Measurements from ENCODE around the gene MLLT1.

The MLLT1 gene

DNA sequence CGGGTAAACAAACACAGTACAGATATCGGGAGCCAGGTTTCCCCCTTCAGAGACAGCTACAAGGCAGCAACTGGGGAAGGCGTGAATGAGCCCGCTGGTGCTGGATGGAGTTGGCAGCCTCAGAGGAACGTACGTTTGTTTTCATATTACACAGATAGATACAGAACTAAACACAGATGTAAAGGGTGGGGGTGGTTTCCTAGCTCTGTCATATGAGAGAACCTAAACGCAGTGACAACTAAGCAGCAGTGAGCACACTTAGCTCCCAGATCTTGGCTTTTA is 32.8 kb downstream of the MLLT1 start:
- TF ChIP-seq, protein P1, sequence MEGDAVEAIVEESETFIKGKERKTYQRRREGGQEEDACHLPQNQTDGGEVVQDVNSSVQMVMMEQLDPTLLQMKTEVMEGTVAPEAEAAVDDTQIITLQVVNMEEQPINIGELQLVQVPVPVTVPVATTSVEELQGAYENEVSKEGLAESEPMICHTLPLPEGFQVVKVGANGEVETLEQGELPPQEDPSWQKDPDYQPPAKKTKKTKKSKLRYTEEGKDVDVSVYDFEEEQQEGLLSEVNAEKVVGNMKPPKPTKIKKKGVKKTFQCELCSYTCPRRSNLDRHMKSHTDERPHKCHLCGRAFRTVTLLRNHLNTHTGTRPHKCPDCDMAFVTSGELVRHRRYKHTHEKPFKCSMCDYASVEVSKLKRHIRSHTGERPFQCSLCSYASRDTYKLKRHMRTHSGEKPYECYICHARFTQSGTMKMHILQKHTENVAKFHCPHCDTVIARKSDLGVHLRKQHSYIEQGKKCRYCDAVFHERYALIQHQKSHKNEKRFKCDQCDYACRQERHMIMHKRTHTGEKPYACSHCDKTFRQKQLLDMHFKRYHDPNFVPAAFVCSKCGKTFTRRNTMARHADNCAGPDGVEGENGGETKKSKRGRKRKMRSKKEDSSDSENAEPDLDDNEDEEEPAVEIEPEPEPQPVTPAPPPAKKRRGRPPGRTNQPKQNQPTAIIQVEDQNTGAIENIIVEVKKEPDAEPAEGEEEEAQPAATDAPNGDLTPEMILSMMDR (conservative IDR thresholded peaks at IDR 0.05; ENCODE audit: low read depth): no peak
- ChIA-PET CTCF (no interaction called here), POLR2A (ENCODE audit: low non-redundant PET) (no interaction called here)
- no peak for DNase-seq (ENCODE audit: low spot score)
- H3K27ac ChIP-seq: no peak overlapping the region

DNA sequence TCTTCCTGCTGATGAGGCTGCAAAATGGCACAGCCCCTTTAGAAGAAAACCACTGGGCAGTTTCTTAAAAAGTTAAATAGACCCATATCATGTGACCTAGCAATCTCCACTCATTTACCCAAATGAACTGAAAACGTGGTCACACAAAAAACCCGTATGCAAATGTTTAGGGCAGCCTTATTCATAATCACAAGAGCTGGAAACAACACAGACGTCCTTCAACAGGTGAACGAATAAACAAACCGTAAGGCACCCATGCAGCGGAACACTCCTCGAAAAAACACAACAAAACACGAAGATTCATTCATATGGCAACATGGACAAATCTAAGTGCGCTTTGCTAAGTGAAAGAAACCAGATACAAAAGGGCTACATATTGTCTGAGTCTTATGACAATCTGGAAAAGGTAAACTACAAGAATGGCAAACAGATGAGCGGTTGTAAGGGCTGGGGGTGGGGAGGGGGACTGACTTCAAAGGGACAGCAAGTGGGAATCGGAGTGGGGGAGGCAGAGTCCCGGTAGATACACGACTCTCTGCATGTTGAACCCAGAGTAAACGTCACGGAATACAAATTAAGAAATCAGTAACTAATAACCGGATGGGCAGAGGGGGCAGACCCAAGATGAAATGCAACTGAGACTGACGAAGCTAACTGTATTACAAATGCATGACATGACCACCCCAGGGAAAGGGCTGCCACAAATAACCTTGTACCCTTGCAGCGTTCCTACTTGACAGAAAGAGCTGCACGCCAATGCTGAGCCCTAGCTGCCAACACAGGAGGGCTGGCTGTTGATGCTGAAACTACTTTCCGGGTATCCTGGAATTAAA is 33.4 kb downstream of the MLLT1 start:
- POLR2A ChIA-PET (ENCODE audit: low non-redundant PET): no interaction called here
- TF ChIP-seq, protein P1 (conservative IDR thresholded peaks at IDR 0.05; ENCODE audit: low read depth): no peak
- no peak for DNase-seq (ENCODE audit: low spot score)
- H3K27ac ChIP-seq: no peak overlapping the region
- CTCF ChIA-PET: interaction anchor here (0.7 kb wide), 1 partner anchor 15 kb away, joined by 4 read pairs; no protein-coding TSS in a partner anchor

DNA sequence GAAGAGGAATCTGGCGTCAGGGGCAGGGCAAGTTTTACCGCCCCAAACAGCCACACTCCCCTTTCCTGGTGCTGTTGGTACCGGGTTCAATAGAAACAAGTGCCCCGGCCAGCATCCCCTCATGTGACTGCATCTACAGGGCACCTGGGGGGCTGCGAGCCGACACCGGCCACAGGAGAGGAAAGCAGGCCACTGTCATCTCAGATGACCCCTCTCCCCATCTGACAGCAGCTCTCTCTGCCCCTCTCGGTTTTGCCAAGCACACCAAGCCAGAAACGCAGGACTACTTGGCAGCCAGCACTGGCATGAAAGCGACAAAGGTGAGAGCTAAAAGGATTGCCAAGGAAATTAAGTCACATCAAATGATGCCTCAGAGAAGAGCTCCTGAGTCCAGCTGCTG is 37.1 kb downstream of the MLLT1 start:
- TF ChIP-seq, protein P1 (conservative IDR thresholded peaks at IDR 0.05; ENCODE audit: low read depth): no peak
- DNase-seq (ENCODE audit: low spot score): no peak
- peak overlapping the region; percentile 99 for H3K27ac ChIP-seq
- ChIA-PET CTCF (no interaction called here), POLR2A (ENCODE audit: low non-redundant PET) (interaction anchor here (0.5 kb wide), 1 partner anchor 55 kb away, joined by 6 read pairs; no protein-coding TSS in a partner anchor)

DNA sequence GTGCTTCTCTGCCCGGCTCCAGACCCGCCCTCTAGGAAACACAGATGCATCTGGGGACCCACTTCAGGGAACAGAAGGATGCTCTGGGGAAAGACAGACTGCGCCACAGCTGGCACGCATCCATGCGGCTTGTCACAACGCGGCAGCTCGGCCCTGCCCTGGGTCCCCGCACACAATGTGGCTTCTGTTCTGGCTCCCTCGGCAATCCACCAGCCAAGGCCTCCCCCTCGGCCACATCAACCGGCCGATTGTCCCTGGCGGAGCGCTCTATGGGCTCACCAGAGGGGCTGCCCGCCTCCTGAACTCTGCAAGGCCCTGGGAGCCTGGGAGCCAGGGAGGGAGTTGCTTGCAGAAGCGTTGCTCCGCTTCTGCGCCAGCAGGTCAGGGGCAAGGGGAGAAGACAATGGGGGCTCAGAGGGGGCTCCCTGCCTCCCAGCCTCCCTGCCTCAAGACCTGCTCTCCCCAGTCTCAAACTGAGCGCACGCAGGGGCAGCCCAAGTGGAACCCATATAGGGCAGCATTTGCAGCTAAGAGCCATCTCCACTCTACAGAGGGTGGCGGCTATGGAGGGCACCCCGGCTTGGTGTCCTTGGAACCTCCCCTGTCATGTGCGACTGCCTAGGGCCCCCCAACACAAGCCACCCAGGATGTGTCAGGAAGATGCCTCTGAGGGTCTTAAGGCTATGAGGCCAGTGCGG is 37.9 kb downstream of the MLLT1 start:
- TF ChIP-seq, protein P1 (conservative IDR thresholded peaks at IDR 0.05; ENCODE audit: low read depth): no peak
- no peak for DNase-seq (ENCODE audit: low spot score)
- ChIA-PET CTCF (no interaction called here), POLR2A (ENCODE audit: low non-redundant PET) (no interaction called here)
- peak overlapping the region; percentile 99 for H3K27ac ChIP-seq

DNA sequence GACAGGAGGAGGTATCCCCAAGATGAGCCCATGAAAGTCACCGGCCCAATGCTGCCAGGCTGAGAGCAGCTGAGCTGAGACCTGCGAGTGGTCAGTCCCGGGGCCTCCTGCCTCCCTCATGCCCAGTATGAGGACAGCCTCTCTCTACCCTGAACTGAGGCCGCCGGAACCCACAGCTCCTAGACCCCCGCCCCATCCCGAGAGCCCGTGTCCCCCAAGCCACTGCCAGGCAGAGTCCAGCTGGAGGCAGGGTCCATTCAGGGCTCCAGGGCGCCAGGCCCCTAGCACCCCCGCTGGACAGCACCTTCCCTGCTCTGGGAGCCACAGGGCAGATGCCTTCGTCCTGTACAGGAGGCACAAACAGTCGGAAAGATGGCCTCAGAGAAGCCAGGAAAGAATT is 38.7 kb downstream of the MLLT1 start:
- ChIA-PET CTCF (no interaction called here), POLR2A (ENCODE audit: low non-redundant PET) (no interaction called here)
- no peak for DNase-seq (ENCODE audit: low spot score)
- peak overlapping the region; percentile 99 for H3K27ac ChIP-seq
- TF ChIP-seq, protein P1 (conservative IDR thresholded peaks at IDR 0.05; ENCODE audit: low read depth): no peak

DNA sequence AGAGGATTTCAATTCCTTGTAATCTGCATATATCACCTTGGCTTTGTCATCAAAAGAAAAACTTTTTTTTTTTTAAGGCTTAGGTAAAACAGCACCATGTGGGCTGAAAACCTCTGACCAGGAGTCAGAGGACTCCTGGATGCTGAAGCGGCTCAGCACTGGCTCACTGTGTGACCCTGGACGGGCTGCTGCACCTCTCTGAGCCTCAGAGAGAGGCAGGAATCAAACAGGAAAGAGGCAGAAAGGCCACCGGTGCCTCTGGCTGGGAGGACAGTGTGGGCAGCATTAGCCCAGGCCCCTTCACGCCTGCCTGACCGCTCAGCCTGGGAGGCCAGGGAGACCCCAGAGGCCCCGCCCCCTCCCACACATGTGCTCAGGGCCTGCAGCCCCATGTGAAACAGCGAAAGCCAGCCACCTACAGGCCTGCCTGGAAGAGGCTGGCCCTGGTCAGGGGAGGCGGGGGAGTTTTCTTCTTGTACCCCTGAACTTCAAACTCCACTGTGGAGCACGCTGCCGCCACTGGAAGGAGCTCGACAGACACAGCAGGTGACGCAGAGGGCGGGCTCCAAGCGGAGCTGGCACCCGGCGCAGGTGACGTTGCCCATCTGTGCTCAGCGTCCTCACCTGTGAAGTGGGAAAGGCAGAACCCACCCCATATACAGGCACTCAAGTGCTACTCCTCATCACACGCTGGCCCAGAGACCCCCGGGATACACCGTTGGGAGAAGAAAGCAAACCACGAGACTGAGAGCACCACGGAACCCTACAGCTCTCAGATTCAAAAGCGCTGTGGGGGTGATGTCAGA is 39.7 kb downstream of the MLLT1 start:
- TF ChIP-seq, protein P1 (conservative IDR thresholded peaks at IDR 0.05; ENCODE audit: low read depth): no peak
- ChIA-PET CTCF (no interaction called here), POLR2A (ENCODE audit: low non-redundant PET) (no interaction called here)
- no peak for DNase-seq (ENCODE audit: low spot score)
- H3K27ac ChIP-seq: peak overlapping the region; percentile 99
